ENCODE measurements around the gene CHRNB1. TPM values are rescaled to one million over a fixed set of nuclear protein-coding genes. Genes with fewer than 3 reads are reported as not detected.

CHRNB1 gene
- total RNA-seq, 1 donor from 2014 or later = 9.9 TPM

DNA sequence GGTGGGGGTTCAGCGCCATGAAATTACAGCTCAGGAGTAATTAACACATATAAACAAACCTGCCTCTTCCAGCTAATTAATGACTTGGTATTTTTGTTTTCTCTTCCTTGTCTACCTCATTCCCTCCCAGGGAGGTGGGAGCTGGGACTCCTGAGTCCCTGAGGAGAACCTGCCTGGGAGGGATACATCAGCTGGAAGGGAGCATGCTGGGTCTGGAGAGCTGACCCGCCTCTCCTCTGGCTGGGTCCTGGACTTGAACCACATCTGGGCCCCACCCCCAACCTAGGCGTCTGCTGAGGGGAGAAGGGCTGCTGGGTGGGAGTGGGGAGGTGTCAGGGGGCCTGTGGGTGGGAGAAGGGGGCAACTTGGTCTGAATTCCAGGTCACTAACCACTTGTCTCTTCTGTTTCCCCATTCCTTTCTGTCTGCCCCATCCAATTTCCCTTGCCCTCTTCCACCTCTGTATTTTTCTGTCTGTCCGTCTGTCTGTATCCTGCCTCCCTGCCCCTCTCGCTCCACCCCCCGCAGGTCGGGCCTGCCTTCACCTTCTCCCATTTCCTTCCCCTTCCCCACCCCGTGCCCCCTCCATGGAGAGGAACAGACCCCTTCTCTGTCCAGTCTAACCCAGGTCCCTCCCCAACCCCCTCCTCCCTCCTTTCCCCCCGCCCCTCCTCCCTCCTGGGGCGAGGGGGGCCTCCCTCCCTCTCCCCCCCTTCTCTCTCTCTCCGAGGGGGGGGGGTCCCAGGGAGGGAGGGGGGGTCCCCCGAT is 37.2 kb upstream of the CHRNB1 start, which contains the start of gene NLGN2:
Gene NLGN2 (plus strand): TSS at position 361 of the 767 bp plus-strand sequence. CDS start 411 bp downstream, outside the sequence.
- Mint-ChIP-seq H3K9me3 (no peaks in the 10 kb centered on the region), H3K27ac (ENCODE audit: unreplicated experiment) (peak within 1 kb of the TSS; percentile 67), H3K36me3 (ENCODE audit: low read depth) (peaks cover 14% of the 10 kb centered on the region), H3K4me3 (peak within 1 kb of the TSS; percentile 74), H3K27me3 (ENCODE audit: low read depth) (no peaks in the 10 kb centered on the region), H3K4me1 (peaks cover 40% of the 10 kb centered on the region)
- no peak for DNase-seq (ENCODE audit: low read depth, low spot score)
- TF ChIP-seq, protein P1, sequence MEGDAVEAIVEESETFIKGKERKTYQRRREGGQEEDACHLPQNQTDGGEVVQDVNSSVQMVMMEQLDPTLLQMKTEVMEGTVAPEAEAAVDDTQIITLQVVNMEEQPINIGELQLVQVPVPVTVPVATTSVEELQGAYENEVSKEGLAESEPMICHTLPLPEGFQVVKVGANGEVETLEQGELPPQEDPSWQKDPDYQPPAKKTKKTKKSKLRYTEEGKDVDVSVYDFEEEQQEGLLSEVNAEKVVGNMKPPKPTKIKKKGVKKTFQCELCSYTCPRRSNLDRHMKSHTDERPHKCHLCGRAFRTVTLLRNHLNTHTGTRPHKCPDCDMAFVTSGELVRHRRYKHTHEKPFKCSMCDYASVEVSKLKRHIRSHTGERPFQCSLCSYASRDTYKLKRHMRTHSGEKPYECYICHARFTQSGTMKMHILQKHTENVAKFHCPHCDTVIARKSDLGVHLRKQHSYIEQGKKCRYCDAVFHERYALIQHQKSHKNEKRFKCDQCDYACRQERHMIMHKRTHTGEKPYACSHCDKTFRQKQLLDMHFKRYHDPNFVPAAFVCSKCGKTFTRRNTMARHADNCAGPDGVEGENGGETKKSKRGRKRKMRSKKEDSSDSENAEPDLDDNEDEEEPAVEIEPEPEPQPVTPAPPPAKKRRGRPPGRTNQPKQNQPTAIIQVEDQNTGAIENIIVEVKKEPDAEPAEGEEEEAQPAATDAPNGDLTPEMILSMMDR (conservative IDR thresholded peaks at IDR 0.05) = no peak

DNA sequence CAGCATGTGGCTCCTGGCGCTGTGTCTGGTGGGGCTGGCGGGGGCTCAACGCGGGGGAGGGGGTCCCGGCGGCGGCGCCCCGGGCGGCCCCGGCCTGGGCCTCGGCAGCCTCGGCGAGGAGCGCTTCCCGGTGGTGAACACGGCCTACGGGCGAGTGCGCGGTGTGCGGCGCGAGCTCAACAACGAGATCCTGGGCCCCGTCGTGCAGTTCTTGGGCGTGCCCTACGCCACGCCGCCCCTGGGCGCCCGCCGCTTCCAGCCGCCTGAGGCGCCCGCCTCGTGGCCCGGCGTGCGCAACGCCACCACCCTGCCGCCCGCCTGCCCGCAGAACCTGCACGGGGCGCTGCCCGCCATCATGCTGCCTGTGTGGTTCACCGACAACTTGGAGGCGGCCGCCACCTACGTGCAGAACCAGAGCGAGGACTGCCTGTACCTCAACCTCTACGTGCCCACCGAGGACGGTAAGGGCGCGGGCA is 36.6 kb upstream of the CHRNB1 start:
- no peak for DNase-seq (ENCODE audit: low read depth, low spot score)
- Mint-ChIP-seq H3K4me3 (no peak overlapping the region), H3K27me3 (ENCODE audit: low read depth) (no peaks in the 10 kb centered on the region), H3K9me3 (no peaks in the 10 kb centered on the region), H3K27ac (ENCODE audit: unreplicated experiment) (no peak overlapping the region), H3K4me1 (peaks cover 40% of the 10 kb centered on the region), H3K36me3 (ENCODE audit: low read depth) (peaks cover 14% of the 10 kb centered on the region)
- TF ChIP-seq, protein P1 (conservative IDR thresholded peaks at IDR 0.05) = no peak

DNA sequence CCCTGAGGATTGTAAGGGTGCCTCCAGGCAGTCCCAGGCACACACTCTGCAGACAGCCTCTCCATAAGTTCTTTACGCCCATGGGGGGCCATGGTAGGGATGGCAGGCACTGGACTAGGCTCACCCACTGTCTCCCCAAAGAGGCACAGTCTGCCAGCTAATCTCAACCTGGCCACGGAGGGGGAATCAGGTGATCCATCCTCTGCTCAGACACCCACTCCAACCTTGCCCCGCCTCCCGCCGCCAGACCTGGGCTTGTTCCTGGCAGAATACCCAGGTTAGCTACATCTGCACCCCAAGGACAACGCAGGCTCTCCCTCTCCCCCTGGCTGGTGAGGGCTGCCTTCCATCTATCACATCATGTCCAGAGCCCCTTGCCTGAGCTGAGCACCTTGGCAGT is 36.0 kb upstream of the CHRNB1 start:
- H3K36me3 Mint-ChIP-seq (ENCODE audit: low read depth) = peaks cover 14% of the 10 kb centered on the region
- TF ChIP-seq, protein P1 (conservative IDR thresholded peaks at IDR 0.05) = no peak
- H3K27me3 Mint-ChIP-seq (ENCODE audit: low read depth) = no peaks in the 10 kb centered on the region
- no peaks in the 10 kb centered on the region for H3K9me3 Mint-ChIP-seq
- peaks cover 38% of the 10 kb centered on the region for H3K4me1 Mint-ChIP-seq
- no peak overlapping the region for H3K27ac Mint-ChIP-seq (ENCODE audit: unreplicated experiment)
- no peak for DNase-seq (ENCODE audit: low read depth, low spot score)
- peak overlapping the region; percentile 78 for H3K4me3 Mint-ChIP-seq

DNA sequence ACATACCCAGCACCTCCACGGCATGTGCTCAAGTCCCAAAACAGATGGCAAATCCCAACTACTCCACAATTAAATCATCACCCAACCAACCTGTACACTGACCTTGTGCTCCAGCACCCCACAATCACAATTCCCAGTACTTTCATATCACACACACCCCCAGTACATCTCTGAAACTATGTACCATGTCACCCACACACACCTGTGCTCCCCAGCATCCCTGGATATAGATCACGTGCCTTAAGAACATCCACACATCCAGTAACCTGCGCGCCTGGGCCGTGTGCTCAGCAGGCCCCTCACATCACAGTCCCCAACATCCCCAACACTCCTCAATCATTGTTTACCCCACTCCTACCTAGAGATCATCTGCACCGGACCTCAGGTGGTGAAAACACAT is 35.1 kb upstream of the CHRNB1 start:
- Mint-ChIP-seq H3K4me1 (peaks cover 31% of the 10 kb centered on the region), H3K9me3 (no peaks in the 10 kb centered on the region), H3K27me3 (ENCODE audit: low read depth) (no peaks in the 10 kb centered on the region), H3K36me3 (ENCODE audit: low read depth) (peaks cover 14% of the 10 kb centered on the region), H3K4me3 (peak overlapping the region; percentile 78), H3K27ac (ENCODE audit: unreplicated experiment) (no peak overlapping the region)
- TF ChIP-seq, protein P1 (conservative IDR thresholded peaks at IDR 0.05) = no peak
- no peak for DNase-seq (ENCODE audit: low read depth, low spot score)

DNA sequence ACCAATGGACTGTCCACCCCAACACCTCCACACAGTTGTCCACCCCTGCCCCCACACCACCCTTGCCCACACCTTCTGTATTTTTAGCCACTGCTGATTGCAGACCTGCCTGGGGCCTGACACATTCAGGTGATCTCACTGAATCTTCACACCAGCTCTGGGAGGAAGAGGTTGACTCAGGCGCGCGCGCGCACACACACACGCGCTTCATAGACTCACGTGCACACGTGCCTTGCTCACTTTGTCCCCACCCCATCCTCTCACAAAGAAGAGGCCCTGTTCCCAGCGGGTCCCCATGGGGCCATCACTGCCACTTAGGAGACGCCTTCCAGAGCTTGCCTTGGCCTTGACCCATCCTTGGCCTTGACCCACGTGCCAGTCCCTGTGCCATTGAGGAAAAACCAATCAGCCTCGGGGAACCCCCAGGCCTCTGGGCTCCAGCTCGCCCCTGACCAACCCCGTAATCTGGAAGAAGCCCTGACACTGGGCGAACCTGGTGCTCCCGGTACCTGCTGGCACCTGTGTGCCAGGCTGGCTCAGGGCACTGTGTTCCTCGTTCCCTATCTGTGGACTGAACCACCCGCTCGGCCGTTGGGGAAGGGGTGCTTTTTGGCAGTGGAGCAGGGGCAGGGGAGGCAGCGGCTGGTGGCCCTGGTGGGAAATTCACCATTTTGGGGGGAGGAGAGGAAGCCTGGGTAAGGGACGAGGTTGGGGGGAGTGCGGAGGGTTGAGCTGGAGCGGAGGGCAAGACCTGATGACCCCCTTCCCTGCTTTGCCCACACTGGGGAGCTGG is 34.0 kb upstream of the CHRNB1 start:
- Mint-ChIP-seq H3K36me3 (ENCODE audit: low read depth) (peaks cover 14% of the 10 kb centered on the region), H3K27me3 (ENCODE audit: low read depth) (no peaks in the 10 kb centered on the region), H3K4me1 (peaks cover 26% of the 10 kb centered on the region), H3K27ac (ENCODE audit: unreplicated experiment) (no peak overlapping the region), H3K4me3 (peak overlapping the region; percentile 57), H3K9me3 (no peaks in the 10 kb centered on the region)
- TF ChIP-seq, protein P1 (conservative IDR thresholded peaks at IDR 0.05) = no peak
- no peak for DNase-seq (ENCODE audit: low read depth, low spot score)

All from neural crest cell (in vitro differentiated cells).